Neuronal stem cell (in vitro differentiated cells): ENCODE data around the gene RPL21. TPM values are rescaled to one million over a fixed set of nuclear protein-coding genes. Genes with fewer than 3 reads are reported as not detected.
A peak's percentile ranks its signal among the peaks of the same experiment; 100 is the strongest.

Experiments used
- DNase-seq: peaks from one replicate; pipeline ENCODE4 v3.0.0-alpha.2; 2013; ENCODE audit warnings: low spot score
- H2AFZ ChIP-seq: one replicate; pipeline ENCODE4 v1.6.1; 2013; ENCODE audit warnings: mild to moderate bottlenecking, low read length, inconsistent platforms
- H2AK5ac ChIP-seq: 2 replicates; pipeline ENCODE4 v1.6.1; 2013; ENCODE audit warnings: low read depth, mild to moderate bottlenecking, inconsistent platforms, low read length, moderate library complexity, mixed read lengths
- H2BK120ac ChIP-seq: 2 replicates; pipeline ENCODE4 v1.6.1; 2013; ENCODE audit warnings: low read depth, mild to moderate bottlenecking, inconsistent platforms, low read length, moderate library complexity, mixed read lengths
- H2BK12ac ChIP-seq: one replicate; pipeline ENCODE4 v1.6.1; 2013; ENCODE audit warnings: low read length, inconsistent platforms
- H2BK15ac ChIP-seq: 2 replicates; pipeline ENCODE4 v1.6.1; 2013; ENCODE audit warnings: mild to moderate bottlenecking, low read length, inconsistent platforms, mixed read lengths
- H2BK5ac ChIP-seq: one replicate; pipeline ENCODE4 v1.6.1; 2013; ENCODE audit warnings: inconsistent platforms, mild to moderate bottlenecking, low read length, moderate library complexity
- H3K14ac ChIP-seq: one replicate; pipeline ENCODE4 v1.6.1; 2013; ENCODE audit warnings: low read length, inconsistent platforms
- H3K18ac ChIP-seq: 2 replicates; pipeline ENCODE4 v1.6.1; 2013; ENCODE audit warnings: low read length, inconsistent platforms
- H3K23ac ChIP-seq: 2 replicates; pipeline ENCODE4 v1.6.1; 2013; ENCODE audit warnings: low read depth, mild to moderate bottlenecking, mixed read lengths, low read length, inconsistent platforms; ENCODE audit not compliant: poor library complexity
- H3K27ac ChIP-seq: replicated peaks from 3 replicates; pipeline ENCODE4 v1.5.1; 2013; ENCODE audit warnings: low read length, inconsistent platforms
- H3K27me3 ChIP-seq, 3 experiments: 2 replicates each; pipeline ENCODE4 v1.6.1; 2013; ENCODE audit warnings: low read length in 3 of 3, mild to moderate bottlenecking in 2 of 3, inconsistent platforms in 1 of 3, low read depth in 1 of 3, mixed read lengths in 1 of 3, moderate library complexity in 1 of 3; ENCODE audit not compliant: control insufficient read depth in 3 of 3, insufficient read depth in 3 of 3
- H3K36me3 ChIP-seq, 2 donors: replicated peaks in 1 of 2; 2 replicates each; pipeline ENCODE4 v1.6.1; 2013; ENCODE audit warnings: low read length in 2 of 2; ENCODE audit not compliant: control insufficient read depth in 2 of 2, insufficient read depth in 2 of 2
- H3K4ac ChIP-seq: 2 replicates; pipeline ENCODE4 v1.6.1; 2013; ENCODE audit warnings: inconsistent platforms, mild to moderate bottlenecking, low read length, moderate library complexity
- H3K4me1 ChIP-seq, 2 donors: 1 replicate in 1 of 2; 2 replicates in 1 of 2; pipeline ENCODE4 v1.6.1; 2013; ENCODE audit warnings: low read length in 2 of 2, low read depth in 1 of 2; ENCODE audit not compliant: control insufficient read depth in 2 of 2, insufficient read depth in 1 of 2
- H3K4me2 ChIP-seq: one replicate; pipeline ENCODE4 v1.6.1; 2013; ENCODE audit warnings: mild to moderate bottlenecking, low read length, inconsistent platforms; ENCODE audit not compliant: insufficient read depth, poor library complexity, severe bottlenecking
- H3K4me3 ChIP-seq, 2 donors: 2 replicates each; pipeline ENCODE4 v1.5.1; 2013; ENCODE audit warnings: low read length in 2 of 2, mild to moderate bottlenecking in 2 of 2, inconsistent platforms in 1 of 2, moderate library complexity in 1 of 2
- H3K79me1 ChIP-seq: one replicate; pipeline ENCODE4 v1.6.1; 2013; ENCODE audit warnings: low read depth, mild to moderate bottlenecking, inconsistent platforms, low read length, moderate library complexity
- H3K9ac ChIP-seq: one replicate; pipeline ENCODE4 v1.6.1; 2013; ENCODE audit warnings: mild to moderate bottlenecking, low read depth, low read length, inconsistent platforms; ENCODE audit not compliant: poor library complexity
- H3K9me3 ChIP-seq, 2 donors: replicated peaks in 1 of 2; 2 replicates each; pipeline versions ENCODE3 to v1.6.1; 2013; ENCODE audit warnings: low read length in 2 of 2, mild to moderate bottlenecking in 2 of 2, inconsistent platforms in 1 of 2, low read depth in 1 of 2, mixed read lengths in 1 of 2, moderate library complexity in 1 of 2; ENCODE audit not compliant: control insufficient read depth in 2 of 2, insufficient read depth in 1 of 2
- H4K8ac ChIP-seq: one replicate; pipeline ENCODE4 v1.6.1; 2013; ENCODE audit warnings: low read depth, mild to moderate bottlenecking, inconsistent platforms, low read length, moderate library complexity
- H4K91ac ChIP-seq: one replicate; pipeline ENCODE4 v1.6.1; 2013; ENCODE audit warnings: low read length, low read depth, mild to moderate bottlenecking, inconsistent platforms; ENCODE audit not compliant: poor library complexity
- WGBS, 2 donors: extraction: QIAGEN DNeasy Blood & Tissue Kit; methylation state at CpG; one replicate each; pipeline ENCODE4 v1.1.7; 2013; ENCODE audit warnings: missing lambda C conversion rate in 2 of 2, mixed read lengths in 1 of 2; ENCODE audit not compliant: insufficient read length in 2 of 2, insufficient replicate concordance in 1 of 2; ENCODE audit errors: extremely low coverage in 2 of 2; 5-methylcytosine and 5-hydroxymethylcytosine counted together
- polyA plus RNA-seq, 2 experiments: library from polyadenylated mRNA; stranded (reverse); fragments of 200-250 nt; gene quantifications; one replicate each; pipeline ENCODE4 v1.2.3, GENCODE V29; 2013

Gene RPL21
- 3,903 TPM for polyA plus RNA-seq (2013, experiment 1 of 2)
- polyA plus RNA-seq (2013, experiment 2 of 2) = 3,989 TPM

GRCh38 chr13:27251166-27252091 is at the start of gene RPL21:
RPL21 (plus strand) TSS chr13:27251558; CDS start chr13:27253777, 2,219 bp downstream.
- peak within 1 kb of the TSS; percentile 65 for H3K4me2 ChIP-seq

GRCh38 chr13:27201661-27202060 is 49.7 kb upstream of the RPL21 start:
- no peaks in the 10 kb centered on the region for H3K36me3 ChIP-seq
- no peak overlapping the region for H2AFZ ChIP-seq
- H3K27me3 ChIP-seq = no peaks in the 10 kb centered on the region
- H3K9ac ChIP-seq = no peak overlapping the region
- no peaks in the 10 kb centered on the region for H3K4me1 ChIP-seq
- H3K18ac ChIP-seq = no peak overlapping the region
- H2BK120ac ChIP-seq = no peak overlapping the region
- H3K4me2 ChIP-seq = no peak overlapping the region
- H3K23ac ChIP-seq = no peak overlapping the region
- H4K91ac ChIP-seq = no peak overlapping the region
- H2AK5ac ChIP-seq = no peak overlapping the region
- no peak for DNase-seq
- no peak overlapping the region for H2BK12ac ChIP-seq
- peaks cover 0 to 5% of the 10 kb centered on the region in 2 donors for H3K9me3 ChIP-seq
- H3K79me1 ChIP-seq = no peaks in the 10 kb centered on the region
- no peak overlapping the region for H3K4ac ChIP-seq
- H3K4me3 ChIP-seq = no peak overlapping the region
- WGBS, 2 donors = no CpG with 5 or more reads among the region's 1 CpG
- no peak overlapping the region for H4K8ac ChIP-seq
- no peak overlapping the region for H3K27ac ChIP-seq
- H3K14ac ChIP-seq = no peak overlapping the region
- H2BK5ac ChIP-seq = no peak overlapping the region
- no peak overlapping the region for H2BK15ac ChIP-seq

More at GRCh38 chr13:27251166-27252091, at the start of gene RPL21:
- peak within 1 kb of the TSS; percentile 88 for H2AFZ ChIP-seq
- H2BK15ac ChIP-seq = no peak within 1 kb of the TSS
- H2AK5ac ChIP-seq = peak within 1 kb of the TSS; percentile 100
- H3K4me1 ChIP-seq = peaks cover 0 to 2% of the 10 kb centered on the region in 2 donors
- H2BK12ac ChIP-seq = no peak within 1 kb of the TSS
- no peaks in the 10 kb centered on the region for H3K9me3 ChIP-seq
- H3K79me1 ChIP-seq = no peaks in the 10 kb centered on the region
- peak within 1 kb of the TSS; percentile 96 for H2BK5ac ChIP-seq
- peaks cover 4 to 43% of the 10 kb centered on the region in 2 donors for H3K36me3 ChIP-seq
- H3K23ac ChIP-seq = peak within 1 kb of the TSS; percentile 96
- no peaks in the 10 kb centered on the region for H3K27me3 ChIP-seq
- WGBS, 2 donors = no CpG with 5 or more reads among the region's 69 CpGs
- H4K91ac ChIP-seq = no peak within 1 kb of the TSS
- H3K18ac ChIP-seq = peak within 1 kb of the TSS; percentile 96
- peak within 1 kb of the TSS; percentile 99 for H3K9ac ChIP-seq
- H3K4me3 ChIP-seq = peak within 1 kb of the TSS; percentile 92 to 100
- peak within 1 kb of the TSS; percentile 55 for H3K27ac ChIP-seq
- peak within 1 kb of the TSS; percentile 89 for H3K4ac ChIP-seq
- peak within 1 kb of the TSS; percentile 99 for H4K8ac ChIP-seq
- H3K14ac ChIP-seq = peak within 1 kb of the TSS; percentile 100
- H2BK120ac ChIP-seq = peak within 1 kb of the TSS; percentile 66
- peak; percentile 86 for DNase-seq

- Histone ChIP-seq H3K27me3 (no peaks in the 10 kb centered on the region), H2BK15ac (no peak overlapping the region), H3K79me1 (no peaks in the 10 kb centered on the region), H2BK120ac (no peak overlapping the region), H2BK12ac (no peak overlapping the region), H3K9ac (no peak overlapping the region), H4K8ac (no peak overlapping the region), H3K4me2 (no peak overlapping the region), H2AFZ (no peak overlapping the region), H3K27ac (no peak overlapping the region), H3K4ac (no peak overlapping the region), H3K4me1 (no peaks in the 10 kb centered on the region), H3K18ac (no peak overlapping the region), H4K91ac (no peak overlapping the region), H3K4me3 (no peak overlapping the region), H2BK5ac (no peak overlapping the region), H3K23ac (no peak overlapping the region), H3K36me3 (no peaks in the 10 kb centered on the region), H2AK5ac (no peak overlapping the region), H3K9me3 (no peaks in the 10 kb centered on the region), H3K14ac (no peak overlapping the region)
- DNase-seq = no peak
- WGBS, 2 donors = no CpG with 5 or more reads among the region's 4 CpGs
Measured at GRCh38 chr13:27203186-27203585, 48.2 kb upstream of the RPL21 start.

GRCh38 chr13:27203854-27204253 is 47.5 kb upstream of the RPL21 start:
- Histone ChIP-seq H2AFZ (no peak overlapping the region), H4K8ac (no peak overlapping the region), H3K14ac (no peak overlapping the region), H3K4me3 (no peak overlapping the region), H2AK5ac (no peak overlapping the region), H3K9ac (no peak overlapping the region), H3K9me3 (peaks cover 0 to under 1% of the 10 kb centered on the region in 2 donors), H3K4me2 (no peak overlapping the region), H3K27ac (no peak overlapping the region), H2BK120ac (no peak overlapping the region), H3K4me1 (no peaks in the 10 kb centered on the region), H2BK15ac (no peak overlapping the region), H3K36me3 (no peaks in the 10 kb centered on the region), H3K23ac (no peak overlapping the region), H3K27me3 (no peaks in the 10 kb centered on the region), H3K79me1 (no peaks in the 10 kb centered on the region), H3K18ac (no peak overlapping the region), H2BK5ac (no peak overlapping the region), H2BK12ac (no peak overlapping the region), H4K91ac (no peak overlapping the region), H3K4ac (no peak overlapping the region)
- DNase-seq = no peak
- no CpG with 5 or more reads among the region's 3 CpGs for WGBS, 2 donors
